ENCODE measurements around the gene CHRNA9.

The CHRNA9 gene

DNA sequence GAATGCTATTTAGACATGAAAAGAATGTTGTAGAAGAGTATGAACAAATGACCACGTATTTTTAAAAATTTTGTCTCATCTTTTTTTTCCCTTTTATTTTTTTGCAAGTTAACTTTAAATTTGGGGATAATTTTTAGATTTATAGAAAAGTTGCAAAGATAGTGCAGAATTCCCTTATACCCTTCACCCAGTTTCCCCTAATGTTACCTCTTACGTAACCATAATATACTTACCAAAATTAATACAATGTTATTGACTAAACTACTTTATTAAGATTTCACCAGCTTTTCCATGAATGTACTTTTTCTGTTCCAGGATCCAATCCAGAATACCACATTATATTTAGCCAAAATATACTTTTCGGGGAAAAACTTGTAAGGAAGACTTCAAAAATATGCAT, 12.3 kb downstream of the CHRNA9 start:
- DNase-seq, result no peak

DNA sequence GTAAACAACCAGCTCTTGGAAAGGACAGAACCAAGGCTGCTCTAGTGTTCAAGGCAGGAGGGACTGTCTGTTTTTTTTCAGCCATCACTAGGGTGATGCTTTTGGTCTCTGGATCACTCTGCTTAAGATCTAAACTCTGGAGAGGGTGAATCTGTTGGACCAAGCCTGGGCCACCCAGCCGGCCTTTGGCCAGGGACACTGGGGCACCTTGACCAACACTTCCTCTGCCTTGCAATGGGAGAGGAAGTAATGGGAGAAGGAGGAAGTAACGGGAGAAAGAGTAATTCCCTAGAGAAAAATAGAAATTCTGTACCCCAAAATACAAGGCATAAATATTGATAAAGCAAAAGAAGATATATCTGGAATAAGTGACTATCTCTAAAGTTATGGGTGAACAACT, 12.9 kb downstream of the CHRNA9 start:
- no peak for DNase-seq

- no peak for DNase-seq
These were observed 14.5 kb downstream of the CHRNA9 start for GRCh38 chr4:40349561-40350198.

DNA sequence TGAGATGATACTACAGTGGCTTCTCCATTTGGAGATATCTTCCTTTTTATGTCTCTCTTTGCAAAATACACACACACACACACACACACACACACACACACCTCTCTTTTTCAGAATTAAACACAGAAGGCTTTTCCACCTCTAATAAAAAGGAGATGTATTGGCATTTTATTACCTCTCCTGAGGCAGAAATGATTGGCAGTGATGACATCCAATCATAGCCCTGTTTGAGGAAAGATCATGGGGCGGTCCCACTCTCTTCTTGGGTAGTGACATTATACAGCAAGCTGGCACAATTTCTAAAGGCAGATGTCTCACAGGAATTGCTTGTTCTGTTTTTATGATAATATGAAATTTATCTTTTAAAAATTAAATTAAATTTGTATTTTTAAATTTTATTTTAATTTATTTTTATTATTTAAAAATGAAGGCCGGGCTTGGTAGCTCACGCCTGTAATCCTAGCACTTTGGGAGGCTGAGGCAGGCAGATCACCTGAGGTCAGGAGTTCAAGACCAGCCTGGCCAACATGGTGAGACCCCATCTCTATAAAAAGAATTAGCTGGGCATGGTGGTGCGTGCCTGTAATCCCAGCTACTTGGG, 15.6 kb downstream of the CHRNA9 start:
- DNase-seq, result no peak

GRCh38 chr4:40354158-40354557, 19.0 kb downstream of the CHRNA9 start:
- no peak for DNase-seq

DNA sequence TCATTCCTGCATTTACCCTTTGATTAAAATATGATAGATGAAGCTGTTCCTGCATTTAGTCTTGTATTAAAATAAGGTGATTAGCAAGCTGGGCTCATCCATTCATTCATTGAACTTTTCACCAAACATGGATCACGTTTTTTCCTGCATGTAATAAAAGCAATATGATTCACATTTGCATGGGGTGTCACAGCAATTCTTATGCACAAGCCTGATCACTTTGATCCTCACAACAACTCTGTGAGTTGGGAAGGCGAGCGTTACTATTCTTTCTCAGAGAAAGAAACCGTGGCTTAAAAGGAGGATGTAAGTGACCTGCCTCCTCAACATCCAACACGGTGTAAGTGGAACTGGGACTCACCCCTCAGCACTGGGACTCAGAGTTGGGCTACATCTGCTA, 20.0 kb downstream of the CHRNA9 start:
- DNase-seq, result no peak

DNA sequence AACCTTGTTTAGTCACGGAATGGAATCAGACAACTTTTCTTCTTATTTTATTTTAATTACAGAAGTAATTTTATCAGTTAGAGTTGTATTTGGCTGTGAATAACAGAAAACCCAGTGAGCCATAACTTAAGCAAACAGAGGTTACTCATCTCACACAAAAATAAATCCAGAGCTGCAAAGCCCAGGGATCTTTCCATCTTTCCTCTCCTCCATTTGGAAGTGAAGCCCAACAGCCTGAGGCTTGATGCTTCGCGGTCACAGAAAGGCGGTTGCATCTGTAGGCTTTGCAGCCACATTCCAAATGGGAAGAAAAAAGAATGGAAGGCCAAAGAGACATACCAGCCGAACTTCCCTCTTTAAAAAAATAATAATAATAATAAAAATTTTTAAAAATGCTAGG, 22.6 kb downstream of the CHRNA9 start:
- DNase-seq, result no peak

DNA sequence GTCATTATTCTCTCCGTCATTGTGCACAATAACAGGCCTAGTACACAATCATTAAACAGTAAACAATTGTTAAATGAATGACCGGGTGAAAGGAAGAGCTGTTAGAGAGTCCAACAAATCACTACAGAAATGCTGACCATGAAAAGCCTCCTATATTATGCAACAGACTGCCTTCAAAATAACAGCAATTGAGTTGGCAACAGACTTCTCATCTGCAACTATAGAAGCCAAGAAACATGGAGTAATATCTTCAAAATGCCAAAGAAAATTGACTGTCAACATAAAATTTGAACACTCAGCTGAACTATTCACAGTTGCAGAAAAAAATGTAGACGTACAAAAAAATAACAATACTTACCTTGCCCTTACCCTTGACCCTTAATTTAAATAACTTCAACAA, 26.2 kb downstream of the CHRNA9 start:
- no peak for DNase-seq

DNA sequence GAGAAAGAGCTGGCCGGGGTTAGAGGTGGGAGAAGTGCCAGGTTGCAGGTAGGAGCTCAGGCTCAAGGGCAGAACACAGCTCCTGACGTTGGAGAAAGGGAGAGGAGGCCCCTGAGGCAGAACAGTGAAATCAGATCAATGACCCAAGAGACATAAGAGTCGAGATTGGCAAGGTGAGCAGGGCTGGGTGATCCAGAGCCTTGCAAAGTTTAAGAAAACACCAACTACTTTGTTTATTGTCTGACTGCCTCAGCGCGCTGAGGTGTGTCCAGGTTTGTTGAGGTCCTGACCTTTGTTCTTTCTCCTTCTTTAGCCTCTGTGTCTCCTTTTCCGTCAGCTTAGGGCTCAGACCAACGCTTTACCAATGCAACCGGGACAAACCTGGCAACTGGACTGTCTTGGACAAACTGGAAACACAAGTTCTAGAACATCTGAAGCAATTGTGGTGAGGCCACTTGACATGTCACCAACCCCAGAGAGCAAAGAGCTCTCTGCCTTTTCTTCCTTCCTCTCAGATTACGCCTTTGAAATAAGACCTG, 28.3 kb downstream of the CHRNA9 start:
- no peak for DNase-seq

DNA sequence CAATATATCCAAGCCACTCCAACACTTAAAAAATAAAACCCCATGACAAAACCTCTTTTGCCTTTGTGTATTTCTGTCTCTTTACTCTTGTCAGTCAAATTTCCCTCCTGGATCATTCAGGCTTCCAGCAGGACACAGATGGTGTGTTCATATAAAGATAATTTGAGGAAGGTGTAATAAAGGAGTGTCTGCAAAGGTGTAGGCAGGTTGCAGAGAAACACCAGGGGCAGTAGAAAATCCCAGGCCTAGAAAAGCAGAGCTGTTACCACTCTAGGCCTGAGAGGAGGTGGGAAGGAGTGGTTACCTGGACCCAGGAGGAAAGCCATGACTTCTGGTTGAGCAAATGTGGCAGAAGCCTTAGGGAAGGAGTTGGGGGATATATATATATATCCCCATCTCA, 28.8 kb downstream of the CHRNA9 start:
- DNase-seq, result no peak

DNA sequence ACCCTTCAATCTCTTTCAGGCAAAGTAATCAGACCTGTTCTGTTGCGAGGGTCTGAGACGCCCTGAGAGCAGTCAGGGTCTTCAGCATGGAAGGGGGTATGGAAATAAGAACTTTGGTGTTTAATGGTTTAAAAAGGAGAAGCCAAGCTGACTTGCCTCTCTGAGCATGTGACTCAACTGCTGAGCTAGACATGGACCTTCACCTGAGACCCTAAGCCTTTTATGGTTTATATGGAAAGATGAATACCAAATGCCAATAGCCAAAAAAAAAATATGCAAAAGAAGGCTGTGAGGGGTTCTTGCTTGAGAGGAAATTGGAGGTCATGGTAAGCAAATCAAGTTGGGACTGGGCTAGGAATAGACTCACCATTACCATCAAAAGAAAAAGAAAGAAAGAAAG, 30.6 kb downstream of the CHRNA9 start:
- no peak for DNase-seq

DNA sequence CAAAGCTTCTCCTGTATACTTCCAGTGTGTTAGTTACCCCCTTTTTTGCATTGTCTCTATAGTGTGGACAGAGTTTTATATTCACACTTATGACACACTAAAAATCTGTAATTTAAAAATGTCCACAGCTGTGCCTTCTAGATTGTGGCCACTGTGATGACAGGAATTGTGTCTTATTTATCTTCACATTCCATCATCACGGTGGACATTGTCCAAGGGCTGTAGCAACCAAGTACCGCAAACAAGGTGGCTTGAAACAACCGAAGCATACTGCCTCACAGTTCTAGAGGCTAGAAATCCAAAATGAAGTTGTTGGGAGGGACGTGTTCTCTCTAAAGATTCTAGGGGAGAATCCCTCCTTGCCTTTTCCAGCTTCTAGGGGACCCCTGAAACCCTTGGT, 32.3 kb downstream of the CHRNA9 start:
- DNase-seq, result no peak

GRCh38 chr4:40369437-40370274, 34.5 kb downstream of the CHRNA9 start:
- DNase-seq, result no peak

- no peak for DNase-seq
These were observed 37.5 kb downstream of the CHRNA9 start for GRCh38 chr4:40372651-40373050.

GRCh38 chr4:40373636-40374035, 38.5 kb downstream of the CHRNA9 start:
- no peak for DNase-seq

DNA sequence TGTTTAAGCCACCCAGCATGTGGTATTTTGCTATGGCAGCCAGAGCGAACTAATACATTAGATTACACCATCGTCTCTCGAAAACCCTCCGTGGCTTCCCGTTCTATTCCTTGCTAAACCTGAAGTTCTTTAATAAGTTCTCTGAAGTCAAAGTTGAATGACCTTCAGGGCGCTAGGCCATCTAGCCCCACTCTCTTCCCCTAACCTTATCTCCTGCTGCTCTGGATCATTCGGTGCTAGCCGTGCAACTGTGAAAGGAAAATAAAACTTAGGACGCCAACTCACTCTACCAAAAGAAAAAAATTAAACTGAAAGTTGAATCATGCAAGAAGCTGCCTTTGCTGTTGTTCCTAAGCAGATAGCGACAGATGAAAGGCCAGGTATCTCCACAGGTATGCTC, 40.0 kb downstream of the CHRNA9 start:
- DNase-seq, result no peak

GRCh38 chr4:40375620-40376019, 40.5 kb downstream of the CHRNA9 start:
- no peak for DNase-seq

- DNase-seq, result no peak
These were observed 42.6 kb downstream of the CHRNA9 start for GRCh38 chr4:40377512-40378365.

GRCh38 chr4:40378619-40379018, 43.5 kb downstream of the CHRNA9 start:
- no peak for DNase-seq

DNA sequence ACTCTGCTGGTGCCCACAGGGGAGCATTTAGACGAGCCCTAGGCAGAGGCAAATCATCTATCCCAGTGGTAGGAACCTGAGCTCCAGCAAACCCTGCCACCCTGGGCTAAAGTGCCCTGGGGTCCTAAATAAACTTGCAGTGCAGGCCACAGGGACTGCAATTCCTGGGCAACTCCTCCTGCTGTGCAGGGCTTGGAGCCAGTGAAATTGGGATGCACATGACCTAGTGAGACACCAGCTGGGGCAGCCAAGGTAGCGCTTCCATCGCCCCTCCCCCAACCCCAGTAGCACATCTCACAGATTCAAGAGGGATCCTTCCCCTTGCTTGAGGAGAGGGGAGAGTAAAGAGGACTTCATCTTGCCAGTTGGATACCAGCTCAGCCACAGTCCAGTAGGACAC, 44.1 kb downstream of the CHRNA9 start:
- DNase-seq, result no peak

GRCh38 chr4:40380647-40381046, 45.5 kb downstream of the CHRNA9 start:
- DNase-seq, result no peak

- no peak for DNase-seq
These were observed 53.1 kb downstream of the CHRNA9 start for GRCh38 chr4:40388239-40388638.

GRCh38 chr4:40389986-40390385, 54.9 kb downstream of the CHRNA9 start:
- no peak for DNase-seq

All from activated CD8-positive, alpha-beta memory T cell treated with anti-CD3 and anti-CD28 coated beads, Interleukin-2, amount 50 U/mL, for 4 hours (primary cell).